ENCODE measurements around the gene TMX4. TPM values are rescaled to one million over a fixed set of nuclear protein-coding genes. Genes with fewer than 3 reads are reported as not detected.

Gene TMX4
- total RNA-seq, 2 donors from 2014 or later, result 19.1 to 21.2 TPM

DNA sequence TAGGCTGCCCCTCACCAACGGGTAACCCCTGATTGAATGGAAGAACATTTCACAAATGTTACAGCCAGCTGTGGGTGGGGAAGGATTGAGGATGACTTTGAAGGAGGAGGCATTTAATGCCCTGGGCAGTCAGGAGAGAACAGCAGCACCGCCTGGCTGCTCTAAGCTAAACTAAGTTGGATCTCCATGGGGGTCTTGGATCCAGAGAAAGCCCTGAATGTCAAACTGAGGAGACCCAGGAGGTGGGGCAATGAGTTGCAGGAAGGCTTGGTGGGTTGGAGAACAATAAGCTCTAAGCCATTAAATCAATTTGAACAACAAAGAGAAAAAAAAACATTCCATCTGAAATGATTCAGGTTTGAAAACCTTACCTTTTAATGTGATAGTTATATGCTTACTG lies 35.4 kb downstream of the TMX4 start:
- TF ChIP-seq, protein P1, sequence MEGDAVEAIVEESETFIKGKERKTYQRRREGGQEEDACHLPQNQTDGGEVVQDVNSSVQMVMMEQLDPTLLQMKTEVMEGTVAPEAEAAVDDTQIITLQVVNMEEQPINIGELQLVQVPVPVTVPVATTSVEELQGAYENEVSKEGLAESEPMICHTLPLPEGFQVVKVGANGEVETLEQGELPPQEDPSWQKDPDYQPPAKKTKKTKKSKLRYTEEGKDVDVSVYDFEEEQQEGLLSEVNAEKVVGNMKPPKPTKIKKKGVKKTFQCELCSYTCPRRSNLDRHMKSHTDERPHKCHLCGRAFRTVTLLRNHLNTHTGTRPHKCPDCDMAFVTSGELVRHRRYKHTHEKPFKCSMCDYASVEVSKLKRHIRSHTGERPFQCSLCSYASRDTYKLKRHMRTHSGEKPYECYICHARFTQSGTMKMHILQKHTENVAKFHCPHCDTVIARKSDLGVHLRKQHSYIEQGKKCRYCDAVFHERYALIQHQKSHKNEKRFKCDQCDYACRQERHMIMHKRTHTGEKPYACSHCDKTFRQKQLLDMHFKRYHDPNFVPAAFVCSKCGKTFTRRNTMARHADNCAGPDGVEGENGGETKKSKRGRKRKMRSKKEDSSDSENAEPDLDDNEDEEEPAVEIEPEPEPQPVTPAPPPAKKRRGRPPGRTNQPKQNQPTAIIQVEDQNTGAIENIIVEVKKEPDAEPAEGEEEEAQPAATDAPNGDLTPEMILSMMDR (conservative IDR thresholded peaks at IDR 0.05), result peak; percentile 51
- no peak overlapping the region for H3K4me3 ChIP-seq (ENCODE audit: low read length)
- Mint-ChIP-seq H3K9me3 (no peaks in the 10 kb centered on the region), H3K27ac (no peak overlapping the region), H3K4me1 (peaks cover 44% of the 10 kb centered on the region), H3K27me3 (ENCODE audit: insufficient read depth) (no peaks in the 10 kb centered on the region), H3K4me3 (no peak overlapping the region), H3K36me3 (ENCODE audit: low read depth) (peaks cover 6% of the 10 kb centered on the region)
- no peaks in the 10 kb centered on the region for H3K27me3 ChIP-seq (ENCODE audit: control insufficient read depth, insufficient read depth, low read length, poor library complexity, severe bottlenecking)
- H3K4me1 ChIP-seq (ENCODE audit: control insufficient read depth, insufficient read depth, low read length), result peaks cover 3% of the 10 kb centered on the region
- no peaks in the 10 kb centered on the region for H3K36me3 ChIP-seq (ENCODE audit: control insufficient read depth, insufficient read depth, low read length)
- 22 to 37% methylated on average over 1 to 2 of the region's 2 CpGs for whole genome bisulfite sequencing, 2 experiments (ENCODE audit: insufficient coverage in 1 of 2, insufficient read length in 1 of 2)
- H3K9ac ChIP-seq (ENCODE audit: extremely low read depth, low read length, poor library complexity, severe bottlenecking), result no peak overlapping the region
- H3K27ac ChIP-seq (ENCODE audit: low read depth, low read length), result no peak overlapping the region
- H3K9me3 ChIP-seq (ENCODE audit: control insufficient read depth, low read length), result no peaks in the 10 kb centered on the region
- peak; percentile 88 for DNase-seq

DNA sequence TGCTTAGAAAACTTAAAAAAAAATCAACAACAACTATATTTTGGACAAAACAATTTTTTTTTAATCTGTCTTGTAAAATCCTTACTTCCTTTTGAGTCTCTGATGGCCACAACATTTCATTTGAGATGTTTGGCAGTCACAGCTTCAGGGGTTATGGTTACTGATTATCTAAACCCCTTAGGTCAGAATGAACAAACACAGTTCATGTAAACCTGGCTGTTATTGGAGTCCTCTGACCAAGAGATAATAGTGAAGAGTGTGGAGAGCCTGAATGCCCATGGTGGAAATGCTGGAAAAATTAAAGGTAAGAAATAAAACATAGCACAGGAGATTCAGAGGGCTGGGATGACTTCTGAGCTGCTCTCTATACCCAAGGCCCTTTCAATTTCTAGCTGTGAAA lies 38.2 kb downstream of the TMX4 start:
- Histone ChIP-seq H3K4me1 (ENCODE audit: control insufficient read depth, insufficient read depth, low read length) (peaks cover 3% of the 10 kb centered on the region), H3K36me3 (ENCODE audit: control insufficient read depth, insufficient read depth, low read length) (no peaks in the 10 kb centered on the region), H3K9me3 (ENCODE audit: control insufficient read depth, low read length) (no peaks in the 10 kb centered on the region), H3K27me3 (ENCODE audit: control insufficient read depth, insufficient read depth, low read length, poor library complexity, severe bottlenecking) (no peaks in the 10 kb centered on the region), H3K4me3 (ENCODE audit: low read length) (no peak overlapping the region), H3K9ac (ENCODE audit: extremely low read depth, low read length, poor library complexity, severe bottlenecking) (no peak overlapping the region), H3K27ac (ENCODE audit: low read depth, low read length) (no peak overlapping the region)
- Mint-ChIP-seq H3K9me3 (no peaks in the 10 kb centered on the region), H3K4me3 (no peak overlapping the region), H3K36me3 (ENCODE audit: low read depth) (peaks cover 6% of the 10 kb centered on the region), H3K27ac (no peak overlapping the region), H3K27me3 (ENCODE audit: insufficient read depth) (no peaks in the 10 kb centered on the region), H3K4me1 (peaks cover 40% of the 10 kb centered on the region)
- no peak for DNase-seq
- TF ChIP-seq, protein P1 (conservative IDR thresholded peaks at IDR 0.05), result no peak

DNA sequence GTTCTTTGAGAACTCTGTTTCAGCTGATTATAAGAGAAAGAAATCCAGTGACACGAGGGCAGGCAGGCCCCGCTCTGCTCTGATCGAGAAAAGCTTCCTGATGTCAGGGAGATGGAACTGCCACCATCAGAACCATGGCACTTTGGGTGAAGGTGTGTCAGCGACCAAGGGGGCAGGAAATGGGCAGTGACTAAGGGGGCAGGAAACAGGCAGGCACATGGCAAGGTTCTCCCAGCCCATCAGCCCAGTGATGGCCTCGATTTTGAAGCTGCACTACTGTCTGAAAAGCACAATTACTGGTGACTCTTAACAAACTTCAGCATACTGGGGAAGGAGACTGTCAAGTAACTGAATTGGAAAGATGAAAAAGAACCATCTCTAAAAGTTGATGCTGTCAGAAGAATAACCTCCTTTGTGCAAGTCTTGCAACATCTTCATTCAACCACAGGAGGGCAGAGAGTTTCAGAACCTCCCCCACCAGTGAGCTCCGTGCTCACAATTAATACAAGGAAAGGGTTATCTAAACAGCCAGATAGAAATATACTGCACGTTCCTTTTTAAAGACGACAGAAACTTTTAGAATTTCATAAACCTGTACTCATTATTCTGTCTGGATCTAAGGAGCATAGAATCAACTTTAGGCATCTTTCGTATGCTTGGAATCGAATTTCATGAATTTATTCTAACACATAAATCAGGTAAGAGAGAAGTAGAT lies 39.1 kb downstream of the TMX4 start:
- DNase-seq, result peak; percentile 53
- Mint-ChIP-seq H3K27me3 (ENCODE audit: insufficient read depth) (no peaks in the 10 kb centered on the region), H3K27ac (no peak overlapping the region), H3K4me3 (no peak overlapping the region), H3K36me3 (ENCODE audit: low read depth) (peaks cover 6% of the 10 kb centered on the region), H3K4me1 (peaks cover 34% of the 10 kb centered on the region), H3K9me3 (no peaks in the 10 kb centered on the region)
- H3K27ac ChIP-seq (ENCODE audit: low read depth, low read length), result no peak overlapping the region
- no peak overlapping the region for H3K4me3 ChIP-seq (ENCODE audit: low read length)
- TF ChIP-seq, protein P1 (conservative IDR thresholded peaks at IDR 0.05), result peak; percentile 79
- H3K9ac ChIP-seq (ENCODE audit: extremely low read depth, low read length, poor library complexity, severe bottlenecking), result no peak overlapping the region
- H3K9me3 ChIP-seq (ENCODE audit: control insufficient read depth, low read length), result no peaks in the 10 kb centered on the region
- H3K27me3 ChIP-seq (ENCODE audit: control insufficient read depth, insufficient read depth, low read length, poor library complexity, severe bottlenecking), result no peaks in the 10 kb centered on the region
- H3K4me1 ChIP-seq (ENCODE audit: control insufficient read depth, insufficient read depth, low read length), result peaks cover 3% of the 10 kb centered on the region
- WGBS, 2 experiments (ENCODE audit: insufficient coverage in 1 of 2, insufficient read length in 1 of 2), result 76 to 77% methylated on average over 8 to 10 of the region's 10 CpGs
- H3K36me3 ChIP-seq (ENCODE audit: control insufficient read depth, insufficient read depth, low read length), result no peaks in the 10 kb centered on the region

Data from endodermal cell (in vitro differentiated cells).